Measurements from ENCODE around the gene TSPAN14.

TSPAN14 gene

GRCh38 chr10:80503584-80504157 is 49.6 kb downstream of the TSPAN14 start:
- DNase-seq (ENCODE audit: low read depth in 2 of 2) = no peak

GRCh38 chr10:80504158-80504811 is 50.2 kb downstream of the TSPAN14 start:
- DNase-seq (ENCODE audit: low read depth in 2 of 2) = no peak

- no peak for DNase-seq (ENCODE audit: low read depth in 2 of 2)
Observed at GRCh38 chr10:80504897-80505465, 50.9 kb downstream of the TSPAN14 start.

GRCh38 chr10:80506189-80506575 is 52.1 kb downstream of the TSPAN14 start:
- DNase-seq (ENCODE audit: low read depth in 2 of 2) = no peak

- DNase-seq (ENCODE audit: low read depth in 2 of 2) = no peak
Observed at GRCh38 chr10:80506836-80507487, 52.9 kb downstream of the TSPAN14 start.

- no peak for DNase-seq (ENCODE audit: low read depth in 2 of 2)
Observed at GRCh38 chr10:80509108-80509402, 54.9 kb downstream of the TSPAN14 start.

GRCh38 chr10:80509403-80510161 is 55.5 kb downstream of the TSPAN14 start:
- no peak for DNase-seq (ENCODE audit: low read depth in 2 of 2)

GRCh38 chr10:80512031-80512526 is 58.0 kb downstream of the TSPAN14 start:
- no peak for DNase-seq (ENCODE audit: low read depth in 2 of 2)

GRCh38 chr10:80513106-80513505 is 59.0 kb downstream of the TSPAN14 start:
- no peak for DNase-seq (ENCODE audit: low read depth in 2 of 2)

GRCh38 chr10:80515511-80515910 is 61.4 kb downstream of the TSPAN14 start:
- no peak for DNase-seq (ENCODE audit: low read depth in 2 of 2)

- DNase-seq (ENCODE audit: low read depth in 2 of 2) = no peak
Observed at GRCh38 chr10:80515941-80516340, 61.8 kb downstream of the TSPAN14 start.

GRCh38 chr10:80516506-80517075 is 62.5 kb downstream of the TSPAN14 start:
- DNase-seq (ENCODE audit: low read depth in 2 of 2) = no peak

GRCh38 chr10:80517416-80518142 is 63.5 kb downstream of the TSPAN14 start:
- DNase-seq (ENCODE audit: low read depth in 2 of 2) = no peak

GRCh38 chr10:80518143-80518806 is 64.2 kb downstream of the TSPAN14 start:
- no peak for DNase-seq (ENCODE audit: low read depth in 2 of 2)

- no peak for DNase-seq (ENCODE audit: low read depth in 2 of 2)
Observed at GRCh38 chr10:80518807-80519360, 64.8 kb downstream of the TSPAN14 start.

GRCh38 chr10:80519936-80520650 is 66.0 kb downstream of the TSPAN14 start:
- DNase-seq (ENCODE audit: low read depth in 2 of 2) = no peak

- no peak for DNase-seq (ENCODE audit: low read depth in 2 of 2)
Observed at GRCh38 chr10:80520661-80521470, 66.8 kb downstream of the TSPAN14 start.

- no peak for DNase-seq (ENCODE audit: low read depth in 2 of 2)
Observed at GRCh38 chr10:80522756-80523363, 68.8 kb downstream of the TSPAN14 start.

Data from stimulated activated CD4-positive, alpha-beta T cell treated with anti-CD3 and anti-CD28 coated beads, Interleukin-1b, Interleukin-23, amount 100 ng/mL, for 1 hour (primary cell).